Right lobe of liver (tissue), 6 donors: ENCODE measurements around the gene CYP4A22. TPM values are rescaled to one million over a fixed set of nuclear protein-coding genes. Genes with fewer than 3 reads are reported as not detected.
"Not testable (repeated sequence)": the region's sequence is repeated elsewhere in the genome, so short reads cannot be mapped to it uniquely, and the experiment has no call there.

Experiments used
- ATAC-seq, 4 donors: fragments of 200-7000 bp; cut with Tn5 transposase; one replicate each; pipeline ENCODE4 v1.9.1; 2020; ENCODE audit warnings: mild to moderate bottlenecking in 4 of 4, moderate library complexity in 4 of 4
- DNase-seq, 3 donors: peaks; one replicate each; pipeline ENCODE4 v3.0.0-alpha.2; 2020
- H3K27ac ChIP-seq, 3 donors: fragments of 200-600 bp; one replicate each; pipeline ENCODE4 v1.8.0; 2022
- H3K27me3 ChIP-seq, 2 donors: fragments of 200-600 bp; one replicate each; pipeline ENCODE4 v1.8.0; 2022
- H3K36me3 ChIP-seq, 4 donors: fragments of 200-600 bp; sonication (generic) in 1 of 4; one replicate each; pipeline versions ENCODE4 v1.5.1 to v1.8.0; 2017 to 2022; ENCODE audit warnings: control low read depth in 1 of 4
- H3K4me1 ChIP-seq, 4 donors: fragments of 200-600 bp; sonication (generic) in 1 of 4; one replicate each; pipeline versions ENCODE4 v1.5.1 to v1.8.0; 2017 to 2022; ENCODE audit warnings: control low read depth in 1 of 4
- H3K4me3 ChIP-seq, 3 donors: fragments of 200-600 bp; one replicate each; pipeline ENCODE4 v1.8.0; 2022
- H3K9me3 ChIP-seq, 4 donors: fragments of 200-600 bp; sonication (generic) in 1 of 4; one replicate each; pipeline versions ENCODE4 v1.5.1 to v1.8.0; 2017 to 2022; ENCODE audit warnings: control low read depth in 1 of 4
- POLR2A ChIP-seq: fragments of 450-650 bp; IDR thresholded peaks from one replicate; pipeline ENCODE4 v1.6.1; 2017; ENCODE audit warnings: antibody characterized with exemption, mild to moderate bottlenecking
- WGBS: methylation state at CpG from one replicate; pipeline ENCODE4 v1.1.6; 2018; ENCODE audit warnings: low coverage, low lambda C conversion rate; ENCODE audit not compliant: insufficient coverage; ENCODE audit errors: missing lambda C conversion rate; 5-methylcytosine and 5-hydroxymethylcytosine counted together
- intact Hi-C, 2 donors: fragments of 100-400 bp; cut with DNase I; formaldehyde crosslinking; loops; one replicate each; pipeline versions ENCODE4 v1.11.2 to v1.14.1; 2022
- total RNA-seq, 6 experiments: library from RNA; depleted of rRNA in 2 of 6; stranded (reverse); fragments of >200 nt in 2 of 6; fragmentation: NEBNext Ultra II Directional in 3 of 6; extraction: Animal tissue kit (Norgen Biotek cat#: 25700) in 3 of 6; gene quantifications; one replicate each; pipeline versions ENCODE4 v1.1.0 to v1.2.4, GENCODE V29; 2016 to 2023
- TF ChIP-seq, protein P1 (sequence below), 4 donors: fragments of 200-600 bp in 3 of 4; fragments of 450-650 bp in 1 of 4; IDR thresholded peaks; one replicate each; pipeline versions ENCODE4 v1.5.1 to v1.8.0; 2016 to 2022; ENCODE audit warnings: antibody characterized with exemption in 4 of 4, mild to moderate bottlenecking in 2 of 4
- donor health status: DM: no; HTN: yes; CAD: no.
- donor health status: DM: no; HTN: no; CAD: no.
- donor health status: DM: no; HTN: no; CAD: no.
- donor health status: DM: no; HTN: yes; CAD: no.
- donor health status: DM: no; HTN: yes; CAD: no.

Gene CYP4A22
- total RNA-seq, 6 experiments from 2014 or later, result 17.2 to 159 (median 48.9) TPM

- DNase-seq (peak in 1 of 3 donors; percentile 31), ATAC-seq (peak; percentile 72 to 95 (median 88))
- H3K27me3 ChIP-seq, intact Hi-C loops, H3K9me3 ChIP-seq, H3K27ac ChIP-seq, H3K4me3 ChIP-seq, H3K4me1 ChIP-seq: not testable (repeated sequence)
- TF ChIP-seq, protein P1, sequence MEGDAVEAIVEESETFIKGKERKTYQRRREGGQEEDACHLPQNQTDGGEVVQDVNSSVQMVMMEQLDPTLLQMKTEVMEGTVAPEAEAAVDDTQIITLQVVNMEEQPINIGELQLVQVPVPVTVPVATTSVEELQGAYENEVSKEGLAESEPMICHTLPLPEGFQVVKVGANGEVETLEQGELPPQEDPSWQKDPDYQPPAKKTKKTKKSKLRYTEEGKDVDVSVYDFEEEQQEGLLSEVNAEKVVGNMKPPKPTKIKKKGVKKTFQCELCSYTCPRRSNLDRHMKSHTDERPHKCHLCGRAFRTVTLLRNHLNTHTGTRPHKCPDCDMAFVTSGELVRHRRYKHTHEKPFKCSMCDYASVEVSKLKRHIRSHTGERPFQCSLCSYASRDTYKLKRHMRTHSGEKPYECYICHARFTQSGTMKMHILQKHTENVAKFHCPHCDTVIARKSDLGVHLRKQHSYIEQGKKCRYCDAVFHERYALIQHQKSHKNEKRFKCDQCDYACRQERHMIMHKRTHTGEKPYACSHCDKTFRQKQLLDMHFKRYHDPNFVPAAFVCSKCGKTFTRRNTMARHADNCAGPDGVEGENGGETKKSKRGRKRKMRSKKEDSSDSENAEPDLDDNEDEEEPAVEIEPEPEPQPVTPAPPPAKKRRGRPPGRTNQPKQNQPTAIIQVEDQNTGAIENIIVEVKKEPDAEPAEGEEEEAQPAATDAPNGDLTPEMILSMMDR (IDR thresholded peaks at IDR 0.05), result peak; percentile 7 to 63 (median 43)
- H3K36me3 ChIP-seq, result peaks cover 0 to 22% (median 1%) of the 10 kb centered on the region in 4 donors
- WGBS, result 52% methylated on average over 4 of the region's 6 CpGs
Observed at GRCh38 chr1:47143654-47144053, 6.4 kb downstream of the CYP4A22 start.

DNA sequence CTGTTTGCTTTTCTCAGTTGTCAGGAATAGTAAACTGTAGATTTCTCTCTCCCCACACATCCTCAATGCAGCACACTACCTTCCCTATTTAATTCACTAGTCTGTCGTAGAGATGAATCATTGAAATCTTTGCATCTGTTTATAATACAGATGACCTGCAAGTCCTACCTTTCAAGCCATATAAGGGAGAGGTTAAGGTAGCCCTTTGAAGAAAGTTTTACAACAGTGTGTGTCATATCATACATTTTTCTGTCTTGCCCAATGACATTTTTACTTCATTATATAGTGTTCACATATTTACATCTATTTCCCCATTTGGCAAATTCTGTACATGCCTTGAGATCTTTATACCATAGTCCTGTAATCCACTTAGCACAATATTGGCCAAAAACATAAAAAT is 9.3 kb downstream of the CYP4A22 start:
- H3K4me1 ChIP-seq, H3K4me3 ChIP-seq, ATAC-seq, H3K27ac ChIP-seq, intact Hi-C loops, DNase-seq, H3K27me3 ChIP-seq, H3K9me3 ChIP-seq: not testable (repeated sequence)
- peaks cover 0 to 11% (median 1%) of the 10 kb centered on the region in 4 donors for H3K36me3 ChIP-seq
- WGBS, result 0% methylated on average over 1 of the region's 1 CpG

DNA sequence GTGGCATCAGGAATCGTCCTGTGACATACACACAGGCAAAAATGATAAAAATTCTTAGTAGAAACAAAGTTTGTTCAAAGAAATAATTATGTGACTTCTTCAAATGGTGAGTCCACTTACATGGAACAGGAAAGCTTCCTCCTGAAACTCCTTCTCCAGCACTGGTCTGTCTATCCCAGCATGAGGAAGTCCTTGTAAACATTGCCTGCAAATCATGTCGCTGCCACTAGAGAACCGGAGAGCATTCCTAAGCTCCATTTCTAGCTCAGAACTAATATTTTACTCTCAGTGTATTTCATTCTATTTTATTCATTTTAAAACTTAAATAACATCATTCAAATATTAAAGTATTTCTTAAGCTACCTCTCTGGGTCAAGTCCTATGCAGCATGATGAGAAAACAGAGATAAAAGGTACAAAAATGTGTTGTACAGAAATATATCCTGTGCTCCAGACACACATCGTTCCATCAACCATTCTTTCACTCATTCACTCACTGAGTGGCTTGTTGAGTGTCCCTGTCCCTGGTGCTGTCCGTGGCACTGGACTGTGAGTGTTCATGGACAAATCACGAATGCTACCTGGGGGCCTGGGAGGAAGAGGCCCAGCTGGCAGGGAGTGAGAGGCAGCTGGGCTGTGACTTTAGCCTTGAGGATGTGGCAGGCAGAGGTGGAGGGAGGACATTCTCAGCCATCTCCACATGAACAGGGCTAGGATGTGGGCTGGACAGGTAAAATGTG is 10.0 kb downstream of the CYP4A22 start:
- Histone ChIP-seq H3K4me1 (no peaks in the 10 kb centered on the region), H3K9me3 (no peaks in the 10 kb centered on the region), H3K36me3 (peaks cover 0 to 7% (median 1%) of the 10 kb centered on the region in 4 donors), H3K27me3 (no peaks in the 10 kb centered on the region), H3K27ac (no peak overlapping the region), H3K4me3 (no peak overlapping the region)
- no peak for DNase-seq
- 48% methylated on average over 4 of the region's 6 CpGs for WGBS
- intact Hi-C loops, result no loop called here
- TF ChIP-seq, protein P1 (IDR thresholded peaks at IDR 0.05), result no peak
- no peak for TF ChIP-seq POLR2A
- ATAC-seq, result no peak

GRCh38 chr1:47149162-47149561 is 11.9 kb downstream of the CYP4A22 start:
- H3K4me3 ChIP-seq, H3K27me3 ChIP-seq, ATAC-seq, H3K36me3 ChIP-seq, H3K9me3 ChIP-seq, H3K27ac ChIP-seq, DNase-seq, H3K4me1 ChIP-seq, intact Hi-C loops: not testable (repeated sequence)
- 35% methylated on average over 9 of the region's 9 CpGs for WGBS

DNA sequence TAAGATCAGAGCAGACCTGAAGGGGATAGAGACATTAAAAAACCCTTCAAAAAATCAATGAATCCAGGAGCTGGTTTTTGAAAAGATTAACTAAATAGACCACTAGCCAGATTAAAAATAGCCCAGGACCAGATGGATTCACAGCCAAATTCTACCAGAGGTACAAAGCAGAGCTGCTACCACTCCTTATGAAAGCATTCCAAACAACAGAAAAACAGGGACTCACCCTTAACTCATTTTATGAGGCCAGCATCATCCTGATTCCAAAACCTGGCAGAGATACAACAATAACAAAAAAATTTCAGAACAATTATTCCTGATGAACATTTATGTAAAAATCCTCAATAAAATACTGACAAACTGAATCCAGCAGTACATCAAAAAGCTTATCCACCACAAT is 19.2 kb downstream of the CYP4A22 start:
- H3K4me1 ChIP-seq, H3K9me3 ChIP-seq, H3K36me3 ChIP-seq, H3K27me3 ChIP-seq, DNase-seq, ATAC-seq, intact Hi-C loops, H3K4me3 ChIP-seq, H3K27ac ChIP-seq: not testable (repeated sequence)

GRCh38 chr1:47157957-47158356 is 20.7 kb downstream of the CYP4A22 start:
- intact Hi-C loops, result not testable (repeated sequence)
- 60% methylated on average over 3 of the region's 3 CpGs for WGBS

DNA sequence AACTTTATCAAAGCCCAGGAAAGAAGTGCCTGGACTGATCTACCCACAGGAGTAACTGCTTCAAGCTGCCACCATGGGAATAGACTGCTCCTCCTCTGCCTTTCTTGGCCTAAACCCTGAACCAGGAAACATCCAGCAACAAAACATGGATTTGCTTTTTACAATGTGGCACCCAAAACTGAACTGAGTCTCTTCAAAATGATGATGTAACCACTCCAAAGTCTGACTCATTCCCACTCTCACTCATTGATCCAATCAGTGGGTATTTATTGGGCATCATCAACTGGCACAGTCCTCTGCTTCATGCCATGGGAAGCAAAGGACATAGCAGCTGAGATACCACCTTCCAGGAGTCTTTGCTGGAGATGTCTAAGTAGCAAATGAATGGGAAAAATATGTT is 23.5 kb downstream of the CYP4A22 start:
- DNase-seq, result no peak
- H3K4me1 ChIP-seq, result no peaks in the 10 kb centered on the region
- H3K36me3 ChIP-seq, result no peaks in the 10 kb centered on the region
- ATAC-seq, result peak in 1 of 4 donors; percentile 54
- no peaks in the 10 kb centered on the region for H3K9me3 ChIP-seq
- H3K4me3 ChIP-seq, result no peak overlapping the region
- intact Hi-C loops, result no loop called here
- H3K27me3 ChIP-seq, result no peaks in the 10 kb centered on the region
- H3K27ac ChIP-seq, result no peak overlapping the region
- TF ChIP-seq, protein P1 (IDR thresholded peaks at IDR 0.05), result no peak
- no peak for TF ChIP-seq POLR2A

More at GRCh38 chr1:47157957-47158356, 20.7 kb downstream of the CYP4A22 start:
- not testable (repeated sequence) for H3K4me1 ChIP-seq, H3K27ac ChIP-seq, DNase-seq, H3K4me3 ChIP-seq, H3K27me3 ChIP-seq, H3K9me3 ChIP-seq, ATAC-seq, H3K36me3 ChIP-seq
